GM19468 (cell line): ENCODE measurements around the gene KIAA1755.

Source experiments
- ATAC-seq: cut with Tn5 transposase; IDR thresholded peaks from one replicate; pipeline ENCODE4 v1.9.1; 2021; ENCODE audit warnings: mild to moderate bottlenecking, moderate library complexity, moderate number of reproducible peaks; ENCODE audit not compliant: unreplicated experiment; ENCODE audit errors: extremely low read depth

The KIAA1755 gene

GRCh38 chr20:38246357-38247165 is 14.0 kb downstream of the KIAA1755 start:
- no peak for ATAC-seq

DNA sequence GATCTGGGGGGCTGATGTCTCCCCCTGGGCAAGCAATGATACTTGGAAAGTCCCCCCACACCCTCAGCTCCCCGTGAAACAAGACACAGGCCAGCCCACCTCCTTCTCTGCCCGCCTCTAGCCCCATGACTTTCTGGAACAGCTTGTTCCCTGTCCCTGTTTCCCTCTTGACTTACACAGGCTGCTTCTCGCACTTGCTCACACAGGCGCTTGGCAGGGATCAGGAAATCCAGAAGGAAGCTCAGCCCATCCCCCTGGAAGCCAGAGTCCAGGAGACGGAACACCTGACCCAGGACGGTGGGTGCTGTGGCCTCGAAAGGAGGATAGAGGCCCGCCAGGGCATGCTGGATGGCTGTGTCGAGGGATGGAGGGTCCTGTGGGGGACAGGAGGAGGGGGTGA is 14.8 kb downstream of the KIAA1755 start:
- no peak for ATAC-seq

DNA sequence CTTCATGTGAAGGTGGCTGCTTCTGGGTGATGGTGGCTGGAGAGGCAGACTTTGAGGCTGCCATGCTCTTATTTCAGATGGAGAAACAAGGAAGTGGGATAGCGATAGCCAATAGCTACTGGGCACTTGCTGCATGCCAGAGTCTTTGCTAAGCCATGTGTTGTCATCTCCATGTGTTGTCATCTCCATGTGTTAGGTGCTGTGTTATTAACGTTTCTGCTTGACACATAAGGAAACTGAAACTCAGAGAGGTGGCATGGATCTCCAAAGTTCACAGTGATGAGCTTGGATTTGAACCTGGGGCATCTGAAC is 16.9 kb downstream of the KIAA1755 start:
- ATAC-seq = no peak

GRCh38 chr20:38242848-38243708 is 17.5 kb downstream of the KIAA1755 start:
- no peak for ATAC-seq

- ATAC-seq = no peak
Measured at GRCh38 chr20:38241201-38241600, 19.3 kb downstream of the KIAA1755 start.

DNA sequence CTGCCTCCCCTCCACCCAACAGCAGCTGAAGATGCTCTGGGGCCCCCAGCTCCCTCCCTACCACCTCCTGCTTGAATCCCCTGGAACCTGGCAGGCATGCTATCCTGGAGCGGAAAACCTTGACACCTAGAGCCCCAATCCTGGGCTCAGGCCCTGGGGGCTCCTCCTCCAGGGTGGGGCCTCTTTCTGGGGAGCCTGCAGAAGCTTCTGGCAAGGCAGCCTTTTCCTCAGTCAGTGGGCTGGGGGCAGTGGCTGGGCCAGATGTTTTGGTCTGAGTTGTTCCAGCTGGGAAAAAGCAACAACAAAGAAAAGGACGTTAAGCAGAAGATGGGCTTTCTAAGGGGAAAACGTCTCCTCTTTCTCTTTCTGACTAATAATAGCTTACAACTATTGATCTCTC is 21.1 kb downstream of the KIAA1755 start:
- no peak for ATAC-seq

GRCh38 chr20:38238829-38239228 is 21.7 kb downstream of the KIAA1755 start:
- no peak for ATAC-seq

- ATAC-seq = no peak
Measured at GRCh38 chr20:38237381-38237780, 23.2 kb downstream of the KIAA1755 start.

DNA sequence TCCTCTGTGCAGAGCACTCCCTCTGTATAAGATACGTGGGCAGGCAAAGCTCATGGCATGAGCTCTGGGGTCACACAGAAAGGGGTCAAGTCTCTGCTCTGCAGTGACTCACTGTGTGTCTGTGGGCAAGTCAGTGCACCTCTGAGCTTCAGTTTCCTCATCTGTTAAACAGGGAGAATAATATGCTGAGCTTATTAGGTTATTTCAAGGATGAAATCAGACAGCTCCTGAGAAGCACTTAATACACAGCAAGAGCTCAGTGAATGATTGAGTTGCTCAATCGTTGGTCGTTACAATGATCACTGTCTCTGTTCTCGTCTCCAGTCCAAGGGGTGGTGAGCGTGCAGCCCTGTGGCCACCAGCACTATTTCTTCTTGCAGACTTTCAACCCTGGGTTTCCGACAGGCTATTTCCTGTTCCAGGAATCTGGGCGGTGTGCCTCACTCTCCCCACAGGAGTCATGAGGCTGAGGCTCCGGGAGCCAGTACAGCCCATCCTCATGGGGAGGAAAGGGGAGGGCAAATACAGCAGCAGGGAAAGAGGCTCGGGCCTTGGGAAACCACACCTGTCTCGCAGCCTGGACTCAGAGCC is 28.9 kb downstream of the KIAA1755 start:
- no peak for ATAC-seq

DNA sequence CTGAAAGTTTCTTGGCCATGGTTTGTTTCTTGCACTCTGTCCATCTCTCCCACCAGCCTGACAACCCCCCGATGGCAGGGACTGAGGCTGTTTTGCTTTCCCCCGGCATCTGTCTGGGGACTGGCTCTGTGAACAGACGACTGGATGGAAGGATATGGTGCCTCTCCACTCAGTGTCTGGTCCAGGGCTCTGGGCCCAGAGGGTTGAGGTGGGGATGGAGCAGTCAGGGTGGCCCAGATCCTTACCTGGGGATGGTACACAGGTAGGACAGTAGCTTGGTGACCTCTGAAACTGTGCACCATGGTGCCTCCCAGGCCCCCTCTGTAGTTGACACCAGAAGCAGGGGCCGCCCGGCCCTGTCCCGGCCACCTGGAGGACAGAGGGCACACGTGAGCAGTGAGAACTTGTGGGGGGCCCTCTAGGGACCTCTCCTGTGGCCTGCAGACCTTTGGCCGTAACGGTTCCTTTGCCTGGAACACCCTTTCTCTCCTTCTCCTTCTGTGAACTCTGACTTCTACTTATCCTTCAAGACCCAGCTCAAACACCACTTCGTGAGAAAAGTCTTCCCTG is 29.5 kb downstream of the KIAA1755 start:
- no peak for ATAC-seq

GRCh38 chr20:38230253-38230551 is 30.3 kb downstream of the KIAA1755 start:
- ATAC-seq = no peak

- ATAC-seq = no peak
Measured at GRCh38 chr20:38229376-38230252, 30.9 kb downstream of the KIAA1755 start.

GRCh38 chr20:38228436-38228835 is 32.1 kb downstream of the KIAA1755 start:
- ATAC-seq = no peak

GRCh38 chr20:38227420-38228360 is 32.8 kb downstream of the KIAA1755 start:
- no peak for ATAC-seq

- no peak for ATAC-seq
Measured at GRCh38 chr20:38226553-38226952, 34.0 kb downstream of the KIAA1755 start.

GRCh38 chr20:38225900-38226263 is 34.7 kb downstream of the KIAA1755 start:
- ATAC-seq = no peak

DNA sequence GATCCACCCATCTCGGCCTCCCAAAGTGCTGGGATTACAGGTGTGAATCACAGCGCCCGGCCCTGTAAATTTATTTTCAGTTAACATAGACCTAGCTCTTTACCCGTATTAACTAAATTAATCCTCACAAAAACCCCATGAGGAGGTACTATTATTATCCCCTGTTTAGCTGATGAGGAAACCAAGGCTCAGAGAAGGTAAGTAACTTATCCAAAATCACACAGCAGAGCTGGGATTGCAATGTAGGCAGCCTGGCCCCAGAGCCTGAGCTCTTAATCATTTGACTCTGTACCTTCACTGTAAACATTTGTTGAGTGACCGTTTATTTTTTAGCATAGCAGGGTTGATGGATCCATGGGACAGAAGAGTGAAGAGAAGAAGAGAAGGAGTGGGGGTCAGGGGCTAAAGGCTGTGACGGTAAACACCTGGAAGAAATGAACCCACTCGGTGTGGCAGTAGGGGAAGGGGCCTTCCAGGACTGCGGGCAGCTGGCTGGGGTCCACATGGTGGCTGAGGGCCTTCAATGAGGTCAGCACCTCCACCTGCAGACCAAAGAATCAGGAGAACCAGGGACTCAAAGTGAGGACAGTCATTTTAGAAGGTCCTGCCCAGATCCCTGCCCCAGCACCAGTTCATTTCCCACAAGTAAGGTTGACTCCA is 35.2 kb downstream of the KIAA1755 start:
- no peak for ATAC-seq

DNA sequence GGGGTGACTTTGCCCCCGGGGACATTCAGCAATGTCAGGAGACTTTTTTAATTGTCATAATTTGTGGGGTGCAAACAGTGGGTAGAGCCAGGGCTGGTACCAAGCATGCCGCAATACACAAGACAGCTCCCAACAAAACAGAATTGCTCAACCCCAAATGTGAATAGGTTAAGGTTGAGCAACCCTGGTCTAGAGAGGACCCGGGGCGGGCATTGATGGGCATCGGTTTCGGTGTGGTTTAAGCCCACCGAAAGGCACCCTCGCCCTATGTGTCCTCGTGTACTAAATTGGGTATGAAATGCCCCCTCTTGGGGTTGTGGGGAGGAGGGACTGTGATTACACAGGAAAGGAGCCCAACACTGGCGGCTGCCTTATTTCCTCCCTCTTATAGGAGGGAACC is 36.0 kb downstream of the KIAA1755 start:
- ATAC-seq = no peak

GRCh38 chr20:38223743-38224100 is 36.8 kb downstream of the KIAA1755 start:
- ATAC-seq = no peak
